H9 (cell line): Measurements from ENCODE around the gene CMTM7. TPM values are rescaled to one million over a fixed set of nuclear protein-coding genes. Genes with fewer than 3 reads are reported as not detected.

Source experiments
- DNase-seq: peaks from one replicate; pipeline ENCODE4 v3.0.0-alpha.2; 2017
- H2AFZ ChIP-seq: one replicate; pipeline ENCODE4 v1.6.1; 2013; ENCODE audit warnings: mild to moderate bottlenecking, low read length, control low read depth, moderate library complexity
- H2AK5ac ChIP-seq: 2 replicates; pipeline ENCODE4 v1.6.1; 2013; ENCODE audit warnings: low read length, control low read depth, mixed read lengths; ENCODE audit not compliant: insufficient read length
- H2BK120ac ChIP-seq: one replicate; pipeline ENCODE4 v1.6.1; 2013; ENCODE audit warnings: low read depth, mild to moderate bottlenecking, low read length, control low read depth, inconsistent platforms; ENCODE audit not compliant: poor library complexity, severe bottlenecking
- H2BK12ac ChIP-seq: 2 replicates; pipeline ENCODE4 v1.6.1; 2013; ENCODE audit warnings: low read length, control low read depth, mixed read lengths, low read depth; ENCODE audit not compliant: insufficient read length
- H2BK15ac ChIP-seq: 2 replicates; pipeline ENCODE4 v1.6.1; 2013; ENCODE audit warnings: low read depth, low read length, control low read depth
- H2BK20ac ChIP-seq: one replicate; pipeline ENCODE4 v1.6.1; 2013; ENCODE audit warnings: low read depth, mild to moderate bottlenecking, low read length, control low read depth, inconsistent platforms; ENCODE audit not compliant: poor library complexity, severe bottlenecking
- H2BK5ac ChIP-seq: 2 replicates; pipeline ENCODE4 v1.6.1; 2013; ENCODE audit warnings: low read length, control low read depth, mixed read lengths; ENCODE audit not compliant: insufficient read length
- H3K14ac ChIP-seq: 2 replicates; pipeline ENCODE4 v1.6.1; 2013; ENCODE audit warnings: low read length, control low read depth; ENCODE audit not compliant: insufficient read depth
- H3K18ac ChIP-seq: 2 replicates; pipeline ENCODE4 v1.6.1; 2013; ENCODE audit warnings: low read depth, mild to moderate bottlenecking, mixed read lengths, low read length, control low read depth; ENCODE audit not compliant: insufficient read length
- H3K23ac ChIP-seq: 2 replicates; pipeline ENCODE4 v1.6.1; 2013; ENCODE audit warnings: low read length, control low read depth, mixed read lengths, low read depth; ENCODE audit not compliant: insufficient read length
- H3K23me2 ChIP-seq: 2 replicates; pipeline ENCODE4 v1.6.1; 2013; ENCODE audit warnings: low read depth, mild to moderate bottlenecking, mixed read lengths, low read length, control low read depth; ENCODE audit not compliant: insufficient read length, poor library complexity, severe bottlenecking
- H3K27ac ChIP-seq: 2 replicates; pipeline ENCODE4 v1.5.1; 2013; ENCODE audit warnings: low read length, control low read depth, mixed read lengths, low read depth; ENCODE audit not compliant: insufficient read length
- H3K27me3 ChIP-seq: 2 replicates; pipeline ENCODE4 v1.6.1; 2013; ENCODE audit warnings: low read length, control low read depth, inconsistent platforms; ENCODE audit not compliant: insufficient read depth
- H3K4ac ChIP-seq: 2 replicates; pipeline ENCODE4 v1.6.1; 2013; ENCODE audit warnings: low read depth, mild to moderate bottlenecking, control low read depth, inconsistent platforms, low read length, moderate library complexity
- H3K4me1 ChIP-seq: 2 replicates; pipeline ENCODE4 v1.6.1; 2013; ENCODE audit warnings: low read length, control low read depth, inconsistent platforms; ENCODE audit not compliant: insufficient read depth
- H3K4me2 ChIP-seq: 2 replicates; pipeline ENCODE4 v1.6.1; 2013; ENCODE audit warnings: low read length, control low read depth, mixed read lengths; ENCODE audit not compliant: insufficient read length, insufficient read depth
- H3K56ac ChIP-seq: 2 replicates; pipeline ENCODE4 v1.6.1; 2013; ENCODE audit warnings: low read depth, mild to moderate bottlenecking, mixed read lengths, low read length, control low read depth; ENCODE audit not compliant: insufficient read length
- H3K79me1 ChIP-seq: 2 replicates; pipeline ENCODE4 v1.6.1; 2013; ENCODE audit warnings: low read depth, mild to moderate bottlenecking, moderate library complexity, low read length, control low read depth, inconsistent platforms; ENCODE audit not compliant: insufficient read depth, poor library complexity, severe bottlenecking
- H3K79me2 ChIP-seq: 2 replicates; pipeline ENCODE4 v1.6.1; 2013; ENCODE audit warnings: low read length, control low read depth, inconsistent platforms; ENCODE audit not compliant: insufficient read depth
- H3K9ac ChIP-seq: 2 replicates; pipeline ENCODE4 v1.6.1; 2013; ENCODE audit warnings: low read length, control low read depth, mixed read lengths; ENCODE audit not compliant: insufficient read length; ENCODE audit errors: extremely low read depth
- H3K9me3 ChIP-seq: one replicate; pipeline ENCODE4 v1.6.1; 2013; ENCODE audit warnings: low read depth, low read length, inconsistent platforms; ENCODE audit not compliant: control insufficient read depth
- H3T11ph ChIP-seq: one replicate; pipeline ENCODE4 v1.6.1; 2013; ENCODE audit warnings: mild to moderate bottlenecking, low read length, control low read depth, inconsistent platforms
- H4K20me1 ChIP-seq: one replicate; pipeline ENCODE4 v1.6.1; 2013; ENCODE audit not compliant: control insufficient read depth, insufficient read length, insufficient read depth
- H4K5ac ChIP-seq: 2 replicates; pipeline ENCODE4 v1.6.1; 2013; ENCODE audit warnings: low read depth, mild to moderate bottlenecking, mixed read lengths, low read length, control low read depth; ENCODE audit not compliant: insufficient read length
- H4K8ac ChIP-seq: replicated peaks from 2 replicates; pipeline ENCODE4 v1.6.1; 2013; ENCODE audit warnings: low read length, control low read depth, mixed read lengths, low read depth; ENCODE audit not compliant: insufficient read length
- H4K91ac ChIP-seq: 2 replicates; pipeline ENCODE4 v1.6.1; 2013; ENCODE audit warnings: low read depth, mild to moderate bottlenecking, moderate library complexity, mixed read lengths, low read length, control low read depth; ENCODE audit not compliant: insufficient read length
- H3K27ac Mint-ChIP-seq, 3 experiments: 2 replicates in 2 of 3; 3 replicates in 1 of 3; pipeline ENCODE4 v1.8.0; 2020 to 2021; ENCODE audit warnings: mixed read lengths in 3 of 3, mild to moderate bottlenecking in 1 of 3, moderate library complexity in 1 of 3
- H3K27me3 Mint-ChIP-seq: 2 replicates; pipeline ENCODE4 v1.8.0; 2021; ENCODE audit warnings: low read depth, mild to moderate bottlenecking, moderate library complexity, mixed read lengths
- H3K36me3 Mint-ChIP-seq, 3 experiments: 2 replicates in 2 of 3; 3 replicates in 1 of 3; pipeline ENCODE4 v1.8.0; 2020 to 2021; ENCODE audit warnings: low read depth in 3 of 3, mixed read lengths in 3 of 3; ENCODE audit not compliant: insufficient read depth in 1 of 3
- H3K4me1 Mint-ChIP-seq, 2 experiments: 2 replicates each; pipeline ENCODE4 v1.8.0; 2020; ENCODE audit warnings: mixed read lengths in 2 of 2
- H3K4me3 Mint-ChIP-seq, 2 experiments: 2 replicates in 1 of 2; 3 replicates in 1 of 2; pipeline ENCODE4 v1.8.0; 2020 to 2021; ENCODE audit warnings: mild to moderate bottlenecking in 2 of 2, mixed read lengths in 2 of 2, moderate library complexity in 1 of 2
- H3K9me3 Mint-ChIP-seq, 2 experiments: 2 replicates in 1 of 2; 3 replicates in 1 of 2; pipeline ENCODE4 v1.8.0; 2020; ENCODE audit warnings: mild to moderate bottlenecking in 2 of 2, mixed read lengths in 2 of 2, moderate library complexity in 1 of 2
- CTCF ChIP-seq: fragments of 200-600 bp; sonication (generic); conservative IDR thresholded peaks from 3 replicates; pipeline ENCODE4 v1.8.0; 2021; ENCODE audit warnings: antibody characterized with exemption, mild to moderate bottlenecking
- WGBS: extraction: QIAGEN DNeasy Blood & Tissue Kit; methylation state at CpG from one replicate; pipeline ENCODE4 v1.1.7; 2013; ENCODE audit warnings: missing lambda C conversion rate, low lambda C conversion rate, mixed read lengths; ENCODE audit not compliant: insufficient read length; ENCODE audit errors: extremely low coverage; 5-methylcytosine and 5-hydroxymethylcytosine counted together
- total RNA-seq: library from RNA; stranded (reverse); gene quantifications from 2 replicates; pipeline ENCODE4 v1.2.1, GENCODE V29; 2021

CMTM7 gene
- total RNA-seq, 1 experiment from 2014 or later: 23.9 TPM

- H4K91ac ChIP-seq: no peak overlapping the region
- TF ChIP-seq CTCF: no peak
These were observed 101.2 kb downstream of the CMTM7 start for GRCh38 chr3:32492684-32493436.

More at GRCh38 chr3:32492684-32493436, 101.2 kb downstream of the CMTM7 start:
- H3K23me2 ChIP-seq: no peaks in the 10 kb centered on the region
- H2BK20ac ChIP-seq: no peak overlapping the region
- no peak overlapping the region for H3K9ac ChIP-seq
- no peaks in the 10 kb centered on the region for H4K20me1 ChIP-seq
- H2BK15ac ChIP-seq: no peak overlapping the region
- H2AK5ac ChIP-seq: no peak overlapping the region
- Mint-ChIP-seq H3K36me3 (peaks cover 3 to 12% (median 8%) of the 10 kb centered on the region in 3 experiments; a peak in 4 of 7 replicates), H3K9me3 (no peaks in the 10 kb centered on the region; a peak in 1 of 5 replicates), H3K27ac (no peak overlapping the region), H3K27me3 (no peaks in the 10 kb centered on the region), H3K4me1 (no peaks in the 10 kb centered on the region), H3K4me3 (no peak overlapping the region)
- H3K56ac ChIP-seq: no peak overlapping the region
- H3K27me3 ChIP-seq: no peaks in the 10 kb centered on the region
- DNase-seq: no peak
- no peak overlapping the region for H2AFZ ChIP-seq
- H2BK5ac ChIP-seq: no peak overlapping the region
- no peak overlapping the region for H3K27ac ChIP-seq
- H4K5ac ChIP-seq: no peak overlapping the region
- H3K18ac ChIP-seq: no peak overlapping the region
- H3K9me3 ChIP-seq: no peaks in the 10 kb centered on the region
- no peak overlapping the region for H2BK12ac ChIP-seq
- no peak overlapping the region for H4K8ac ChIP-seq
- H3K79me2 ChIP-seq: no peaks in the 10 kb centered on the region; the same call in 1 of the 2 replicates
- WGBS: no CpG with 5 or more reads among the region's 3 CpGs
- no peaks in the 10 kb centered on the region for H3K4me1 ChIP-seq
- H3K23ac ChIP-seq: no peak overlapping the region
- no peak overlapping the region for H3K4me2 ChIP-seq
- H3K14ac ChIP-seq: no peak overlapping the region
- no peak overlapping the region for H3K4ac ChIP-seq
- no peak overlapping the region for H3T11ph ChIP-seq
- H2BK120ac ChIP-seq: no peak overlapping the region
- no peaks in the 10 kb centered on the region for H3K79me1 ChIP-seq
